ENCODE results near the gene CMSS1. TPM values are rescaled to one million over a fixed set of nuclear protein-coding genes. Genes with fewer than 3 reads are reported as not detected.

The CMSS1 gene
- total RNA-seq, 1 experiment from 2014 or later, result 70.6 TPM

DNA sequence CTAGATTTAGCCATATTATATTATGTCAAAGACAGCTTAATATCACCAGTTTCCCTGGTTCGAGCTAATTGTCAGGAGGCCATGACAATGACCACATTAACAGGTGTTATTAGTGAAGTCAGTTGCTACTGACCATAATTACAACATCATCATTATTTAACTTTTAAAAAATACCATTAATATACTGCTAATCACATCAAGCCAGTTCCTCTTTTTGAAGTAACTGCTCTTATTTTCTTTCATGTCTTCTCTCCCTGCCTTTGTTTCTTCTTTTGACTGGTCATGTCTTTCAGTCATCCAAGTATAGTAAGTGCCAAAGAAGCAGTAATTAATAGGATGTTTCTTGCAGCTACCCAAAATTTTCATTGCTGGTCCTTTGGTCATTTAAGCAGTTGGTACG, 61.6 kb downstream of the CMSS1 start (continued):
- TF ChIP-seq, protein P1, sequence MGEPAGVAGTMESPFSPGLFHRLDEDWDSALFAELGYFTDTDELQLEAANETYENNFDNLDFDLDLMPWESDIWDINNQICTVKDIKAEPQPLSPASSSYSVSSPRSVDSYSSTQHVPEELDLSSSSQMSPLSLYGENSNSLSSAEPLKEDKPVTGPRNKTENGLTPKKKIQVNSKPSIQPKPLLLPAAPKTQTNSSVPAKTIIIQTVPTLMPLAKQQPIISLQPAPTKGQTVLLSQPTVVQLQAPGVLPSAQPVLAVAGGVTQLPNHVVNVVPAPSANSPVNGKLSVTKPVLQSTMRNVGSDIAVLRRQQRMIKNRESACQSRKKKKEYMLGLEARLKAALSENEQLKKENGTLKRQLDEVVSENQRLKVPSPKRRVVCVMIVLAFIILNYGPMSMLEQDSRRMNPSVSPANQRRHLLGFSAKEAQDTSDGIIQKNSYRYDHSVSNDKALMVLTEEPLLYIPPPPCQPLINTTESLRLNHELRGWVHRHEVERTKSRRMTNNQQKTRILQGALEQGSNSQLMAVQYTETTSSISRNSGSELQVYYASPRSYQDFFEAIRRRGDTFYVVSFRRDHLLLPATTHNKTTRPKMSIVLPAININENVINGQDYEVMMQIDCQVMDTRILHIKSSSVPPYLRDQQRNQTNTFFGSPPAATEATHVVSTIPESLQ (CRISPR knock-in tag; IDR thresholded peaks at IDR 0.05), result no peak
- TF ChIP-seq, protein P2, sequence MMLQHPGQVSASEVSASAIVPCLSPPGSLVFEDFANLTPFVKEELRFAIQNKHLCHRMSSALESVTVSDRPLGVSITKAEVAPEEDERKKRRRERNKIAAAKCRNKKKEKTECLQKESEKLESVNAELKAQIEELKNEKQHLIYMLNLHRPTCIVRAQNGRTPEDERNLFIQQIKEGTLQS (CRISPR knock-in tag; conservative IDR thresholded peaks at IDR 0.05), result no peak
- no peak for TF ChIP-seq IRF2 (CRISPR knock-in tag; IDR thresholded peaks at IDR 0.05; ENCODE audit: borderline replicate concordance, low read depth)

DNA sequence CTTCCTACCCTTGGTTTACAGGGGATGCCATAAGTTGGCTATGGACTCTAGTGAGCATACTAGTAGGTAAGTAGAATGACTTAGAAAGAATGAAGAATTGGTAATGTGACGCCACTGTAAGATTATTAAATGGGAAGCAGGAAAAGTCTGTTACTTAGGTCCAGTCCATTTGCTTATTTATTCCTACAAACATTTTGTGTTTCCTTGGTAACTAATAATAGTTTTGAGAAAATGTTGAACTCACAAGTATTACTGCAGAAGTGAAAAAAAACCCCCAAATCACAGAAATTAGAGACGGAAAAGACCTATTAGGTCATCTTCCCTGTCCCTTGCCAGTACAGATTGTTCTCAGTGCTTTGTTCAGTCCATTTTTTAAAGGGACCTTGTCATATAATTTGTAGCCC, 63.5 kb downstream of the CMSS1 start:
- no peak for ATAC-seq
- DNase-seq (ENCODE audit: low spot score), result no peak
- Mint-ChIP-seq H3K9me3 (no peaks in the 10 kb centered on the region), H3K36me3 (no peaks in the 10 kb centered on the region), H3K27ac (no peak overlapping the region), H3K4me1 (peaks cover 27% of the 10 kb centered on the region), H3K4me3 (no peak overlapping the region), H3K27me3 (ENCODE audit: low read depth) (peaks cover 40% of the 10 kb centered on the region)
- TF ChIP-seq EMX1 (CRISPR knock-in tag; IDR thresholded peaks at IDR 0.05), result no peak
- TF ChIP-seq, protein P3, sequence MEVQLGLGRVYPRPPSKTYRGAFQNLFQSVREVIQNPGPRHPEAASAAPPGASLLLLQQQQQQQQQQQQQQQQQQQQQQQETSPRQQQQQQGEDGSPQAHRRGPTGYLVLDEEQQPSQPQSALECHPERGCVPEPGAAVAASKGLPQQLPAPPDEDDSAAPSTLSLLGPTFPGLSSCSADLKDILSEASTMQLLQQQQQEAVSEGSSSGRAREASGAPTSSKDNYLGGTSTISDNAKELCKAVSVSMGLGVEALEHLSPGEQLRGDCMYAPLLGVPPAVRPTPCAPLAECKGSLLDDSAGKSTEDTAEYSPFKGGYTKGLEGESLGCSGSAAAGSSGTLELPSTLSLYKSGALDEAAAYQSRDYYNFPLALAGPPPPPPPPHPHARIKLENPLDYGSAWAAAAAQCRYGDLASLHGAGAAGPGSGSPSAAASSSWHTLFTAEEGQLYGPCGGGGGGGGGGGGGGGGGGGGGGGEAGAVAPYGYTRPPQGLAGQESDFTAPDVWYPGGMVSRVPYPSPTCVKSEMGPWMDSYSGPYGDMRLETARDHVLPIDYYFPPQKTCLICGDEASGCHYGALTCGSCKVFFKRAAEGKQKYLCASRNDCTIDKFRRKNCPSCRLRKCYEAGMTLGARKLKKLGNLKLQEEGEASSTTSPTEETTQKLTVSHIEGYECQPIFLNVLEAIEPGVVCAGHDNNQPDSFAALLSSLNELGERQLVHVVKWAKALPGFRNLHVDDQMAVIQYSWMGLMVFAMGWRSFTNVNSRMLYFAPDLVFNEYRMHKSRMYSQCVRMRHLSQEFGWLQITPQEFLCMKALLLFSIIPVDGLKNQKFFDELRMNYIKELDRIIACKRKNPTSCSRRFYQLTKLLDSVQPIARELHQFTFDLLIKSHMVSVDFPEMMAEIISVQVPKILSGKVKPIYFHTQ (CRISPR knock-in tag; IDR thresholded peaks at IDR 0.05), result no peak
- no peak for TF ChIP-seq SMAD3 (CRISPR knock-in tag; IDR thresholded peaks at IDR 0.05; ENCODE audit: borderline replicate concordance)
- TF ChIP-seq CREB1 (CRISPR knock-in tag; IDR thresholded peaks at IDR 0.05), result no peak
- CTCF ChIA-PET, result no interaction called here
- POLR2A ChIA-PET, result no interaction called here

DNA sequence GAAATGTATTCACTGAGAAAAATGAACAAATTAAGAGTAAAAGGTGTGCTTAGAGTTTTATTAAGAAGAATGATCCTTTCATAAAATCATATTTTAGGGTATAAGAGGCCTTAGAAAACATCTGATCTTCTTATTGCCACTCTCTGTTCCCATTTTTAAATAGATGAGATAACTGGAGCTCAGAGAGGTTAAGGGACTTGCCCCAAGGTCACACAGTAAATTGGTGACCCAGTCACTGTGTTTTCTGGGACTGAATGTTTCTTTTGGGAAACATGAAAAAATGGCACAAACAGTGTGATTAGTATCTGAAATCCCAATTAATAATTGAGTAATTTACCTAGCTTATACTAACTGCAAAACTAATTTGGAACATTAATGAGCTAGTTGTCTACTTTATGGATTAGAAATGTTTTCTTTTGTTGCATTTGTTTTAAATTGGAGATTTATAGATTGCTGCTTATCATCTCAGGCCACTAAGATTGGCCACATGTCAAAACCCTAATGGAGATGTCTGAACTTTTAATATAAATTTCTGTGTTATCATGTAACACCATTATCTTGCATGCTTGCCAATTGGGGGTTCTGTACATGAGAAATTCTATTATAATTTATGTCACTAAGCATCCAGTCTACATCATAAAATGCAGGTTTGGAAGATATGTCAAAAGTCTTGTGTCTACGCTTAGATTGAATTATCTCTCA, 64.9 kb downstream of the CMSS1 start:
- DNase-seq (ENCODE audit: low spot score) (no peak), ATAC-seq (no peak)
- H3K4me3 Mint-ChIP-seq, result no peak overlapping the region
- peaks cover 26% of the 10 kb centered on the region for H3K27me3 Mint-ChIP-seq (ENCODE audit: low read depth)
- H3K4me1 Mint-ChIP-seq, result peaks cover 17% of the 10 kb centered on the region
- H3K27ac Mint-ChIP-seq, result no peak overlapping the region
- ChIA-PET CTCF (no interaction called here), POLR2A (no interaction called here)
- H3K36me3 Mint-ChIP-seq, result no peaks in the 10 kb centered on the region
- TF ChIP-seq, protein P4, sequence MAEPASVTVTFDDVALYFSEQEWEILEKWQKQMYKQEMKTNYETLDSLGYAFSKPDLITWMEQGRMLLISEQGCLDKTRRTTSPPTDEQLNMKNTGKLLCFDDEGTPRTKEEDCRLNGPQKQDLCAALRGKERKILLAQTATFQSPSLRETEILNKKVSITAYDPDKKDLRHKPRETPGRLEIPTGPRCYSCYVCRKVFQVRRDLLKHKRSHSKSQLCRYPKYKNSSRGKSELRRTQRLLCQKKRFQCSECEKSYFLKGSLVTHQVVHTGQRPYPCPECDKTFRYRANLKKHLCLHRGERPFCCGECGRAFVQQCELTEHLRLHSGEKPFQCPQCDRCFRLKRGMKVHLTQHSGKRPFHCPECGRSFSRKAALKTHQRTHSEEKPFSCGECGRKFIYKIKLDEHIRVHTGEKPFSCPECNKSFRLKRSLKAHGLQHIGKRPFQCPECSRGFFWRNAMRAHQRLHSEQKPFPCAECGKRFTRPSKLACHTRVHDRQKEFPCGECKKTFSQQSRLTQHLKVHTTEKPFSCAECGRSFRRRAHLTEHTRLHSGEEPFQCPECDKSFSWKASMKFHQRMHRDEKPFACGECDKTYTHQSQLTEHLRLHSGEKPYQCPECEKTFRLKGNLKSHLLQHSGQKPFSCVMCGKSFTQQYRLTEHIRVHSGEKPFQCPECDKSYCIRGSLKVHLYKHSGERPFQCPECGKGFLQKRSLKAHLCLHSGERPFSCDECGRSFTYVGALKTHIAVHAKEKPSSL (CRISPR knock-in tag; conservative IDR thresholded peaks at IDR 0.05), result no peak
- no peak for TF ChIP-seq OVOL2 (CRISPR knock-in tag; IDR thresholded peaks at IDR 0.05; ENCODE audit: borderline replicate concordance)
- TF ChIP-seq, protein P5, sequence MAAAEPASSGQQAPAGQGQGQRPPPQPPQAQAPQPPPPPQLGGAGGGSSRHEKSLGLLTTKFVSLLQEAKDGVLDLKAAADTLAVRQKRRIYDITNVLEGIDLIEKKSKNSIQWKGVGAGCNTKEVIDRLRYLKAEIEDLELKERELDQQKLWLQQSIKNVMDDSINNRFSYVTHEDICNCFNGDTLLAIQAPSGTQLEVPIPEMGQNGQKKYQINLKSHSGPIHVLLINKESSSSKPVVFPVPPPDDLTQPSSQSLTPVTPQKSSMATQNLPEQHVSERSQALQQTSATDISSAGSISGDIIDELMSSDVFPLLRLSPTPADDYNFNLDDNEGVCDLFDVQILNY (CRISPR knock-in tag; IDR thresholded peaks at IDR 0.05), result no peak
- H3K9me3 Mint-ChIP-seq, result no peaks in the 10 kb centered on the region

DNA sequence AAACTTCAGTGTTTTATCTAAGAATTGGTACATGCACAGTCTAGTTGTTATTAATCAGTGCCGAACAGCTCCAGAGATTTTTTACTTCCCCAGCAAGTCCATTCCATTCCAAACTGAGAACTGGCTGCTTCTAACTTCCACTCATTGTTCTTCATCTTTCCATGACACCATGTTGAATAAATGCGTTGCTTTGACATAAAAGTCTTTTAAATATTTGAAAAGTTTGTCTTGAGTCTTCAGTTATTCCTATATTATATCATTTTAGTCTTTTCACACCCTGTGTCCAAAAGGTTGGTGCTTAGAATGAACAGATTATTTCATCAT, 65.4 kb downstream of the CMSS1 start:
- no peaks in the 10 kb centered on the region for H3K36me3 Mint-ChIP-seq
- ATAC-seq (no peak), DNase-seq (ENCODE audit: low spot score) (no peak)
- ChIA-PET POLR2A (no interaction called here), CTCF (no interaction called here)
- no peaks in the 10 kb centered on the region for H3K9me3 Mint-ChIP-seq
- H3K27ac Mint-ChIP-seq, result no peak overlapping the region
- H3K4me1 Mint-ChIP-seq, result peaks cover 17% of the 10 kb centered on the region
- TF ChIP-seq SMAD3 (CRISPR knock-in tag; IDR thresholded peaks at IDR 0.05; ENCODE audit: borderline replicate concordance) (no peak), NR3C1 (CRISPR knock-in tag; conservative IDR thresholded peaks at IDR 0.05; ENCODE audit: low read depth) (no peak), FOXK1 (CRISPR knock-in tag; IDR thresholded peaks at IDR 0.05) (no peak)
- TF ChIP-seq, protein P5 (CRISPR knock-in tag; IDR thresholded peaks at IDR 0.05), result no peak
- no peak overlapping the region for H3K4me3 Mint-ChIP-seq
- H3K27me3 Mint-ChIP-seq (ENCODE audit: low read depth), result peaks cover 21% of the 10 kb centered on the region
